A549 (cell line): ENCODE measurements around the gene SLC25A48.

Experiments
- CTCF ChIP-seq: fragments of >200 bp; sonication (Bioruptor Twin); formaldehyde crosslinking; IDR thresholded peaks from 3 replicates; pipeline ENCODE4 v1.5.1; 2016
- EHMT2 ChIP-seq: fragments of 200-600 bp; sonication (generic); IDR thresholded peaks from 2 replicates; pipeline ENCODE4 v1.6.1; 2016; ENCODE audit warnings: antibody characterized with exemption, low read depth, mild to moderate bottlenecking, moderate library complexity
- HOXA7 ChIP-seq: fragments of 250-450 bp; sonication (Bioruptor Pico); IDR thresholded peaks from 2 replicates; pipeline ENCODE4 v1.5.0; 2020; ENCODE audit warnings: mild to moderate bottlenecking, moderate library complexity
- MAFK ChIP-seq: fragments of 450-650 bp; IDR thresholded peaks from 2 replicates; pipeline ENCODE4 v1.6.1; 2014; ENCODE audit not compliant: partially characterized antibody
- MAX ChIP-seq: IDR thresholded peaks from 2 replicates; pipeline ENCODE4 v1.6.1; 2012
- POLR2A ChIP-seq: IDR thresholded peaks from 2 replicates; pipeline ENCODE4 v1.6.1; 2012; ENCODE audit warnings: mild to moderate bottlenecking, low read length
- REST ChIP-seq: fragments of 200-600 bp; sonication (generic); IDR thresholded peaks from 2 replicates; pipeline ENCODE4 v1.6.1; 2016; ENCODE audit warnings: antibody characterized with exemption, mild to moderate bottlenecking, moderate library complexity
- SMC3 ChIP-seq: fragments of >200 bp; sonication (Bioruptor Twin); formaldehyde crosslinking; IDR thresholded peaks from 3 replicates; pipeline ENCODE4 v1.6.1; 2018; ENCODE audit warnings: inconsistent platforms

DNA sequence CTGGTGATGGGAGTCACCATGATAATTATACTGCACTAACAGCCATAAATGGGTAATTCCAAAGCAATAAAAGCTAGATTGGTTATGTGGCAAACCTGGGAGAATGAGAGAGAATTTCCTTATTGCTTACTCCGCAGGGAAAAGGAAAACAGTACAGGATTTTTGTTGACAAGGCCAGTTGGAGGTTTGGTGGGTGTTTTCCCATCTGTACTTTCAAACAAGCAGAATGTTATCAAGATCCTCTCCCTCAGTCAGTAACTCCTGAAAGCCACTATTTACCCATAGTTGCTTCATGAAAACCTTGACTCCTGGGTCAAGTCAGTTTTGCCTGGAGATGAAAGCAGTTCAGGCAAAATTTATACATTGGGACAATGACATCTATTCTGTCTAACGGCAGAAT is 34.8 kb downstream of the SLC25A48 start:
- no peak for TF ChIP-seq CTCF
- TF ChIP-seq POLR2A: no peak
- TF ChIP-seq HOXA7: no peak
- TF ChIP-seq SMC3: no peak
- no peak for TF ChIP-seq MAX
- TF ChIP-seq EHMT2: no peak
- no peak for TF ChIP-seq REST
- TF ChIP-seq MAFK: no peak
